DMS53 treated with DMSO at 0.1 percent for 48 hours (cell line): ENCODE measurements around the gene CROT.

Experiments
- DNase-seq: peaks from one replicate; lab custom pipeline; 2025; ENCODE audit not compliant: unreplicated experiment; lab: John Stamatoyannopoulos, UW

The CROT gene

DNA sequence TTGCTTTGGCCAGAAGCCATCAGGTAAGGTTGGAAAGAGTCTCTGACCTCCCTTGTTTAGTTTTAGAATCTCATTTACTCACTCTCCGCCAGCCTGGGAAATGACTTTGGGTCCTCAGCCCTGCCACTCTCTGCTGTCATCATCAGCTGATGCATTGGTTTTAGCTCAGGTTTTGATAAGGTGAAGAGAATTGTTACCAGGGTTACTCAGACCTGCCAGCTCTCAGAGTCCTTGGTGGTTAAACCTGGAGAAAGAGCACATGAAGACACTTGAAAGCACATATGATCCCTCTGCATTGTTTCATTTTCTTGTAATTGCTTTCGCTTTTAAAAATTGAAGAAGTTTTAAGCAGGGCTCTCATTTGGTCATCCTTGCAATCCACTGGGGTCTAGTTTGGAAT is 4.0 kb upstream of the CROT start:
- DNase-seq = no peak

- DNase-seq = no peak
Measured at GRCh38 chr7:87342231-87342630, 3.2 kb upstream of the CROT start.

GRCh38 chr7:87344446-87344845 is 1.0 kb upstream of the CROT start:
- no peak for DNase-seq

DNA sequence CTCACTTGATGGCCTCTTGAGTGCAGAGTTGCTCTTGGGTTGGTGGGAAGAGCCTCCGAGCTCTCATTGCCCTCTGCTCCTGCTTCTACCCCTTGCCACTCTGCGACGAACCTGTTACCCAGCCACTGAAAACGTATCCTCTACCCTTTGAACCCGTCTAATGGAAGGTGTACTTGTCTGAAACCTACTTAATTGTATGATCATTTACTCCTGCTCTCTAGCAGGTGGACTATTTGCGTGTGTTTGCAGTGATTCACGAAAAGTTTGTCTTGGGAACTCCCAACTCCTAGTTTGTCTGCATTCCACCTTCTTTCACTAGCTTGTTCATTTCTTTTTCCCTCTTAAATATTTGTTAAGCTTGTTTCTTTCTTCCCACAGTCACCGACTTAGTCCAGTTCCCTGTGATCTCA is 503 bp downstream of the CROT start:
- no peak for DNase-seq

- DNase-seq = no peak
Measured at GRCh38 chr7:87347207-87347606, 1.7 kb downstream of the CROT start.

DNA sequence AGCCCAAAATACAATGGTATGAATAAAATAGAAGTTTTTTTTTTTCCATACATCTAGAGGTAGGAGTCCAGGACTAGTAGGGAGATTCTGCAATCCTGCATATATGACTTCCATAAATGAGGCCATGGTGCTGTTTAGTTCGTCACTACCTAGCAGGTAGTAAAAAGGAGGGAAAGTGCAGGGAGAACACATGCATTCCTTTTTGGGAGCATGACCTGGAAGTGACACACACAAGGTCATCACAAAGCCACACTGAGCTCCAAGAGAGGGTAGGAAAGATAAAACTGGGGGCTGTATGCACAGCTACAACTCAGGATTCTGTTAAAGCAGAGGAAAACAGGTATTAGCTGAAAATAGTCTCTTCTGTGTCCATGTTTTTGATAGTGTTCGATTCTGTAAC is 2.2 kb downstream of the CROT start:
- no peak for DNase-seq

- peak; percentile 7 for DNase-seq
Measured at GRCh38 chr7:87354749-87355148, 9.3 kb downstream of the CROT start.

- no peak for DNase-seq
Measured at GRCh38 chr7:87356448-87356847, 11.0 kb downstream of the CROT start.

DNA sequence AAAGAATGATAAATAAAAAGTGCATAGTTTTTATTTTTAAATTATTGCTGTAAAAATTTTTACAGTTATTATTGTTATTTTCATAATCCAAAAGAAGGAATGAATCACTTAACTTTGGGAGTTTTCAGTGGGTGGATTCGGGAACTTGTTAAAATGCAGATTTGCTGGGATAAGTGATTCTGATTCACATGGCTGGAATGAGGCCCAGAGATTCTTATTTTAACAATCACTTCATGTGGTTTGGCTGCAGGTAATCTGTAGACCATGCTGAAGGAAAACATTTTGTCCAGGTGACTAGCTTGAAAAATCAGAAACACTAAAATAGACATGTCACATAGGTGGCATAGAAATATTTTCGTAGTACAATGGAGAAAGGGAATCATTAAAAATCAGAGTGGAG is 13.9 kb downstream of the CROT start:
- no peak for DNase-seq

GRCh38 chr7:87361320-87361719 is 15.9 kb downstream of the CROT start:
- no peak for DNase-seq

DNA sequence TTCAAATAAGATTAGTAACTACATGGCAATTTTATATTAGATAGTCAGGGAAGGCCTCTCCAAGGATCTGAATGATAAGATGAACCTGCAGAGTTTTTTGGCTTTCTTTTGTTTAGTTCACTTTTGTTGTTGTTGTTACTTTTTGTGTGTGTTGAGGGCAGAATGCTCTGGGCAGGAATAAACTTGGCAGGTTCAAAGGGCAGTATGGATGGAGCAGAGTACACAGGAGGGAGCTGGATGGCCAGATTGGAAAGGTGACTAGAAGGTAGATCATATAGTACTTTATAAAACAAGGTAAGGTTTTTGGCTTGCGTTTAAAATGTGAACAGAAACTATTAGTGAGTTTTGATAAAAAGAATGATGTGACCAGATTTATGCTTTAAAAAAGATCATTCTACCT is 17.9 kb downstream of the CROT start:
- DNase-seq = no peak

DNA sequence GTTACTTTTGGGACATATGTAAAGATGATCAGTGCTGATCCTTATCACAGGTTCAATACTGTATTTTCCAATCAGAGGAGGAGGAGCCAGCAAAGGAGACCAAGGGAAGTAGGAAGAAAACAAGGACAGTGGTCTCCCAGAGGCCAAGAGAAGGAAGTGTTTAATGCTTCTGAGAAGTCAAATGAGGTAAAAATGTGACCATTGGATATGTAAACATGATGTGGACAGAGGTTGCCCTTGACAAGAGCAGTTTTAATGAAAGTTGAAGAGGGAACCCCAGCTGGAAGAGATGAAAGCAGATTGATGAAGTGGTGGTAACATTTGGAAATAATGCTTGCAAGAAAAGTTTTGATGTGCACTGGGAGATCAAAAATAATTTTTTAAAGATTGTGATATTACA is 18.8 kb downstream of the CROT start:
- no peak for DNase-seq

DNA sequence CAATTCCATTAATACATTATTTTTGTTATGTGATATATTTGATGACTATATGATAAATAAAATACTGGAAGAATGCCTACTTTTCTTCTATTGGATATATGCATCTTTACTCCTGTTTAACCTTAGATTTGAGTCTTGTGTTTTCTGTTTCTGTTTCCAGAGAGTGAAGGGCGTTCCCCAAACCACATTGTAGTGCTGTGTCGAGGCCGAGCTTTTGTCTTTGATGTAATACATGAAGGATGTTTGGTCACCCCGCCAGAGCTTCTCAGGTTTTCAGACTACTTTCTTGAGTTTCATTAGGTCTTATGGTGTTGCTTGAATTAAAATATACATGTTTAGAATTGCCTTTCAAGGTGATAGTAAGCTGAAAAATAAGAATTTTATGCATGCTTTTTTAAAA is 23.8 kb downstream of the CROT start:
- DNase-seq = no peak

DNA sequence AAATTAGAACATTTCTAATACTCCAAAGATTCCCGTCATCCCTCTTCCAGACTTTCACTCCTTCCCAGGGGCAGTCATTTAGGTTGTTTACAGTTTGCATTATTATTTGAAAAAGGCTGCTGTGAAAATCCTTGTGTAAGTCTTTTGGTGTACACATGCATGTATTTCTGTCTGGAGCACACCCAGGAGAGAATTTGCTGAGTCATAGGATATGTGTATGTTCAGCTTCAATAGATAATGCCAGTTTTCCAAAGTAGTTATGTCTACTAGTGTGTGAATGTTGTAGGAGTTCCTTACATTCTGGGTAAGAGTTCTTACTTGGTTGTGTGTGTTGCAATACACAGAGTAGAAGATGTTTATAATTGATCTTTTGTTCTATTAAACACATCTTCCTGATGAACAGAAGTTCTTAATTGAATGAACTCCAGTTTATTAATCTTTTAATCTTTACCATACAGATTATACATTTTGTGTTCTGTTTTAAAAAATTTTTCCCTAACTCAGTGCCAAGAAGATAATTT is 25.3 kb downstream of the CROT start:
- peak; percentile 21 for DNase-seq

- DNase-seq = no peak
Measured at GRCh38 chr7:87375662-87376435, 30.4 kb downstream of the CROT start.

DNA sequence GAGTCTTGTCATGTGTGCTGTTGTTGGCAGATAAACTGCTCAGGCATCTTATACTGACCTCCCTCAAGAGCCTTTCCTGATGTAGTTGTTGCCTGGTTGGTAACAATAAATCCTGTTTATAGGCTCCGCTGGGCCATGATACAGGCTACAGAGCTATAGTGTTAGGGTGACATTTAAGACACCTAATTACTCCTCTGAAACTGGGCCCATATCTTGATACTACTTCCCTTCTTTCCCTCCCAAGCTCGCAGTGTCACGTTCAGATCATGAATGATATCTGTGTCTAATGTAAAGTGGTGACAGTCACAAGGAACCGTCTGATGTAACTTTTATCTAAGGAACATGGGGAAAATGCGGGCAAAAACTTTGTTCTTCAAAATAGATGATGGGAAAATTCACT is 35.4 kb downstream of the CROT start:
- no peak for DNase-seq

GRCh38 chr7:87391020-87391701 is 45.7 kb downstream of the CROT start:
- no peak for DNase-seq

GRCh38 chr7:87395442-87396020 is 50.1 kb downstream of the CROT start:
- DNase-seq = no peak

GRCh38 chr7:87398446-87398845 is 53.0 kb downstream of the CROT start:
- no peak for DNase-seq

DNA sequence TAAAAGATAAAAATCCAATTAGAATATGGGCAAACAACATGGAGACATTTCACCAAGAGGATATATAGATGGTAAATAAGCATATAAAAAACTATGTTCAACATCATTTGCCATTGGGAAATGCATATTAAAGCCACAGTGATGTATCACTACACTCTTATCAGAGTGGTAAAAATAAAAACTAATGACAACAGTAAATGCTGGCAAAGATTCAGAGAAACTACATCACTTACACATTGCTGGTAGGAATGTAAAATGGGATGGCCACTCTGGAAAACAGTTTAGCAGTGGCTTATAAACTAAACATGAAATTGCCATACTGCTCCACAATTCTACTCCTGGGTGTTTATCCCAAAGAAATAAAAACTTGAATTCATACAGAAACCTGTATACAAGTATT is 59.2 kb downstream of the CROT start:
- DNase-seq = no peak

DNA sequence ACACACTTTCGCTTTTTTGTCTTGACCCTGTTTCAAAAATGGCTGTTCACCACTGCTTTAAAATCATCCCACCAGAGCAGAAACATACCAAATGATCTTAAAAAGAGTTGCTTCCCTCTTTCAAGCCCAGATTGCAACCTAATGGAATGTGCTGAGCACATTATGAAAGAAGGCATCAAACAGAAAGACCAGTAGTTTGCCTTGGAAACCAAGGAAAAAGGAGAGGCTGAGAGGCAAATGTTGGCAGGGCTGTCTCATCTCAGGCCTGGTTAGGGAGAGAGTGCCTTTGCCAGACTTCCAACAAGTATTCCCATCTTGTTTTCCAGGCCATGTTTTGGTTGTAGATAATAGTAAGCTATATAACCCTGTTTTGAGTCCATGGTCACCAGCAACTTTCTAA is 65.7 kb downstream of the CROT start:
- no peak for DNase-seq

DNA sequence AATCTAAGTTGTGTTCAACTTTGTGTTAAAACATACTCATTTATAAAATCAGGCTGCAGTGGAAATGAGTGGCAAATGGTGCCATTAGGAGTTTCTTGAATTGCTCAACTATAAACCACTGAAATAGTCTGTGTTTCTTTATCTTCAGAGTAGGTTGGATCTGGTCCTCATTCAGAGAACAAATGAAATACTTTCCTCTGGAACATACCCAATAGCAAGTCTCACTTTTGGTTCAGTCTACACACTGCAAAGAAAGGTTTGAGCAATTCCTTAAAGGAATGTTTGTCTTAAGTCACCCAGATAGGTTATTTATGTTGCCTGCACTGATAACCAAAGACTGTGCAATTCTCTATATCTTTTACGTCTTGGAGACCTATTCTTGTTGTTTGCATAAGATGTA is 67.6 kb downstream of the CROT start:
- no peak for DNase-seq
